HepG2 (cell line): Measurements from ENCODE around the gene FAM24B. TPM values are rescaled to one million over a fixed set of nuclear protein-coding genes. Genes with fewer than 3 reads are reported as not detected.

Source experiments
- ATAC-seq: fragments of 200-7000 bp; cut with Tn5 transposase; 3 replicates; pipeline ENCODE4 v1.9.1; 2020; ENCODE audit warnings: mild to moderate bottlenecking, moderate library complexity
- BruUV-seq: library from RNA; stranded (reverse); fragments of 400-500 nt; replicated peaks from 2 replicates; lab custom pipeline; 2021; lab: Mats Ljungman, UMichigan
- CTCF ChIA-PET: fragments of 300-600 bp; formaldehyde crosslinking; extraction: SDS; loops from one replicate; lab custom pipeline; 2021; ENCODE audit warnings: low total read pairs, inconsistent platforms, low intra/inter-chr PET ratio; lab: Yijun Ruan, JAX
- POLR2A ChIA-PET: fragments of 350-600 bp; sonication (Branson Sonifier 250); formaldehyde crosslinking; loops from one replicate; lab custom pipeline; 2020; ENCODE audit warnings: antibody characterized with exemption, inconsistent platforms; lab: Yijun Ruan, JAX
- DNase-seq: peaks from one replicate; pipeline ENCODE4 v3.0.0-alpha.2; 2015; ENCODE audit warnings: low spot score
- FAIRE-seq: peaks from 3 replicates; lab custom pipeline; 2011; peaks lifted over from hg19 to GRCh38; lab: Jason Lieb, UNC
- H2AFZ ChIP-seq: one replicate; pipeline ENCODE4 v1.6.1; 2011; ENCODE audit warnings: low read length, inconsistent platforms
- H3K27ac ChIP-seq: fragments of 300-600 bp; 3 replicates; pipeline ENCODE4 v1.8.0; 2011; ENCODE audit warnings: mixed run types, mild to moderate bottlenecking, mixed read lengths, low read length, inconsistent platforms; ENCODE audit not compliant: insufficient read depth; ENCODE audit errors: extremely low read length
- H3K27me3 ChIP-seq, 2 experiments: fragments of 200-600 bp in 1 of 2; 2 replicates in 1 of 2; 3 replicates in 1 of 2; pipeline versions ENCODE4 v1.6.0 to v1.8.0; 2011; ENCODE audit warnings: low read length in 2 of 2, mild to moderate bottlenecking in 2 of 2, moderate library complexity in 2 of 2, inconsistent platforms in 1 of 2; ENCODE audit not compliant: insufficient read depth in 2 of 2, control insufficient read depth in 1 of 2
- H3K36me3 ChIP-seq, 2 experiments: fragments of 200-600 bp in 1 of 2; replicated peaks in 1 of 2; 2 replicates in 1 of 2; 3 replicates in 1 of 2; pipeline versions ENCODE4 v1.5.1 to v1.8.0; 2011; ENCODE audit warnings: low read length in 2 of 2, inconsistent platforms in 1 of 2; ENCODE audit not compliant: insufficient read depth in 2 of 2, control insufficient read depth in 1 of 2
- H3K4me1 ChIP-seq: 2 replicates; pipeline ENCODE4 v1.5.1; 2012; ENCODE audit warnings: low read length, inconsistent platforms; ENCODE audit not compliant: insufficient read depth
- H3K4me2 ChIP-seq: 2 replicates; pipeline ENCODE4 v1.6.0; 2011; ENCODE audit warnings: low read depth, low read length, inconsistent platforms
- H3K4me3 ChIP-seq, 3 experiments: fragments of 200-600 bp in 1 of 3; sonication (generic), shearing (Covaris generic) in 1 of 3; replicated peaks in 1 of 3; 2 replicates each; pipeline ENCODE4 v1.5.1; 2011 to 2016; ENCODE audit warnings: low read length in 3 of 3, inconsistent platforms in 2 of 3, low read depth in 2 of 3, mild to moderate bottlenecking in 2 of 3, control low read depth in 1 of 3, mixed read lengths in 1 of 3; ENCODE audit not compliant: insufficient read depth in 1 of 3
- H3K79me2 ChIP-seq: one replicate; pipeline ENCODE4 v1.6.1; 2011; ENCODE audit warnings: low read length, inconsistent platforms; ENCODE audit not compliant: insufficient read depth
- H3K9ac ChIP-seq: 2 replicates; pipeline ENCODE4 v1.6.0; 2011; ENCODE audit warnings: mild to moderate bottlenecking, low read depth, low read length, inconsistent platforms; ENCODE audit not compliant: insufficient read depth
- H3K9me3 ChIP-seq: 2 replicates; pipeline ENCODE4 v1.5.1; 2012; ENCODE audit warnings: mild to moderate bottlenecking, low read length
- H4K20me1 ChIP-seq: 2 replicates; pipeline ENCODE4 v1.6.0; 2011; ENCODE audit warnings: inconsistent platforms, mild to moderate bottlenecking, low read length, moderate library complexity; ENCODE audit not compliant: insufficient read depth
- E2F5 ChIP-seq: sonication (generic); formaldehyde crosslinking; conservative IDR thresholded peaks from 2 replicates; pipeline ENCODE4 v1.4.0; 2020; ENCODE audit warnings: missing genetic modification reagents
- FOXC1 ChIP-seq: sonication (generic); formaldehyde crosslinking; IDR thresholded peaks from 2 replicates; pipeline ENCODE4 v1.8.0; 2022; ENCODE audit warnings: mild to moderate bottlenecking, missing genetic modification reagents, borderline replicate concordance
- HMG20B ChIP-seq: conservative IDR thresholded peaks from 2 replicates; pipeline ENCODE4 v1.6.1; 2016; ENCODE audit warnings: missing genetic modification reagents, missing compliant biosample characterization
- HOXA5 ChIP-seq: sonication (generic); formaldehyde crosslinking; IDR thresholded peaks from 2 replicates; pipeline ENCODE4 v1.4.0; 2020; ENCODE audit warnings: missing genetic modification reagents
- JARID2 ChIP-seq: sonication (generic); formaldehyde crosslinking; IDR thresholded peaks from 2 replicates; pipeline ENCODE4 v1.8.1; 2023; ENCODE audit warnings: missing genetic modification reagents, inconsistent platforms; ENCODE audit not compliant: insufficient replicate concordance
- NCOA2 ChIP-seq: sonication (generic); formaldehyde crosslinking; IDR thresholded peaks from 2 replicates; pipeline ENCODE4 v1.8.0; 2022; ENCODE audit warnings: inconsistent platforms
- PAF1 ChIP-seq: IDR thresholded peaks from 2 replicates; pipeline ENCODE4 v1.6.1; 2016; ENCODE audit warnings: missing genetic modification reagents, missing compliant biosample characterization
- PBX2 ChIP-seq: IDR thresholded peaks from 2 replicates; pipeline ENCODE4 v1.6.1; 2016; ENCODE audit warnings: control low read depth
- SAP130 ChIP-seq: IDR thresholded peaks from 2 replicates; pipeline ENCODE4 v1.6.1; 2016; ENCODE audit warnings: low read depth
- SATB2 ChIP-seq: sonication (generic); formaldehyde crosslinking; IDR thresholded peaks from 2 replicates; pipeline ENCODE4 v1.5.0; 2020; ENCODE audit warnings: missing genetic modification reagents
- ZBTB40 ChIP-seq, 2 experiments: fragments of 450-650 bp in 1 of 2; sonication (generic) in 1 of 2; formaldehyde crosslinking in 1 of 2; IDR thresholded peaks; 2 replicates each; pipeline versions ENCODE4 v1.6.1 to v1.8.0; 2016 to 2022; ENCODE audit warnings: antibody characterized with exemption in 1 of 2, mild to moderate bottlenecking in 1 of 2, missing genetic modification reagents in 1 of 2
- ZFYVE20 ChIP-seq: sonication (generic); formaldehyde crosslinking; IDR thresholded peaks from 2 replicates; pipeline ENCODE4 v1.8.0; 2023; ENCODE audit warnings: low read depth, mild to moderate bottlenecking, moderate library complexity, missing genetic modification reagents, borderline replicate concordance
- ZNF124 ChIP-seq: sonication (generic); formaldehyde crosslinking; IDR thresholded peaks from 2 replicates; pipeline ENCODE4 v1.4.0; 2020; ENCODE audit warnings: missing genetic modification reagents
- ZNF441 ChIP-seq: sonication (generic); formaldehyde crosslinking; IDR thresholded peaks from 2 replicates; pipeline ENCODE4 v1.7.0; 2021; ENCODE audit warnings: missing genetic modification reagents, borderline replicate concordance
- ZSCAN9 ChIP-seq: IDR thresholded peaks from 2 replicates; pipeline ENCODE4 v1.6.1; 2016; ENCODE audit warnings: borderline replicate concordance
- WGBS: methylation state at CpG from one replicate; pipeline ENCODE4 v1.1.6; 2017; ENCODE audit warnings: low lambda C conversion rate; 5-methylcytosine and 5-hydroxymethylcytosine counted together
- in situ Hi-C: cut with HindIII; loops from 2 replicates; pipeline ENCODE4 v1.10.0; 2017; ENCODE audit warnings: low pct_unique_long_range_greater_than_20kb; ENCODE audit not compliant: extremely low pct_ligation_motif_present
- intact Hi-C: fragments of 100-400 bp; cut with micrococcal nuclease; formaldehyde crosslinking; loops from one replicate; pipeline ENCODE4 v1.10.0; 2022; ENCODE audit not compliant: unreplicated experiment
- polyA plus RNA-seq, 8 experiments: library from polyadenylated mRNA; depleted of rRNA in 3 of 8; stranded (reverse) in 7 of 8; unstranded in 1 of 8; fragments of >200 nt; fragmentation: Illumina TruSeq in 4 of 8; extraction: Trizol in 4 of 8; gene quantifications; 2 replicates each; pipeline versions ENCODE4 v1.2.1 to v1.2.3, GENCODE V29; 2011 to 2016; ENCODE audit warnings: low read depth in 4 of 8, missing spikeins in 1 of 8, mixed read lengths in 1 of 8; ENCODE audit not compliant: insufficient read depth in 1 of 8
- total RNA-seq, 5 experiments: library from RNA; depleted of rRNA; stranded (reverse); fragments of >200 nt; fragmentation: Illumina TruSeq; extraction: Trizol; gene quantifications; 2 replicates each; pipeline ENCODE4 v1.2.3, GENCODE V29; 2016; ENCODE audit warnings: low read depth in 1 of 5

Gene FAM24B
- total and polyA plus RNA-seq, 2 of the 13 experiments (the other 11 are each of a cell fraction or from before 2014, with no cell fraction given), result 1.9 to 3.0 TPM

GRCh38 chr10:122875843-122876466, 3.4 kb downstream of the FAM24B start:
- WGBS, result 48% methylated on average over 6 of the region's 6 CpGs
- no peaks in the 10 kb centered on the region for H4K20me1 ChIP-seq
- no peak overlapping the region for H3K4me3 ChIP-seq
- POLR2A ChIA-PET, result no interaction called here
- in situ Hi-C loops (no loop called here), intact Hi-C loops (no loop called here)
- H3K9ac ChIP-seq, result no peak overlapping the region
- CTCF ChIA-PET, result no interaction called here
- no peaks in the 10 kb centered on the region for H3K36me3 ChIP-seq
- BruUV-seq, result no TSS peak
- FAIRE-seq (no peak), ATAC-seq (no peak), DNase-seq (no peak)
- H2AFZ ChIP-seq, result no peak overlapping the region
- H3K4me1 ChIP-seq, result peaks cover 29% of the 10 kb centered on the region
- no peaks in the 10 kb centered on the region; a peak in 2 of 5 replicates for H3K27me3 ChIP-seq
- H3K9me3 ChIP-seq, result no peaks in the 10 kb centered on the region
- H3K4me2 ChIP-seq, result no peak overlapping the region
- H3K27ac ChIP-seq, result no peak overlapping the region
- H3K79me2 ChIP-seq, result peaks cover 11% of the 10 kb centered on the region
- TF ChIP-seq HMG20B (CRISPR knock-in tag) (no peak), ZSCAN9 (CRISPR knock-in tag) (no peak), E2F5 (CRISPR knock-in tag) (no peak), SATB2 (CRISPR knock-in tag) (no peak), PBX2 (CRISPR knock-in tag) (no peak), ZNF124 (CRISPR knock-in tag) (no peak), SAP130 (CRISPR knock-in tag) (no peak), NCOA2 (CRISPR knock-in tag) (no peak), ZFYVE20 (no peak), ZNF441 (CRISPR knock-in tag) (no peak), ZBTB40 (IDR thresholded peaks at IDR 0.05) (no peak), ZBTB40 (CRISPR knock-in tag; IDR thresholded peaks at IDR 0.05) (no peak), PAF1 (CRISPR knock-in tag) (no peak), HOXA5 (no peak), JARID2 (no peak), FOXC1 (CRISPR knock-in tag) (no peak)
